Fibroblast of villous mesenchyme (primary cell): ENCODE data around the gene LPCAT1. TPM values are rescaled to one million over a fixed set of nuclear protein-coding genes. Genes with fewer than 3 reads are reported as not detected.

Source experiments
- DNase-seq: peaks from one replicate; pipeline ENCODE4 v3.0.0-alpha.2; 2010; ENCODE audit warnings: low read depth
- H3K4me3 ChIP-seq: 2 replicates; pipeline ENCODE4 v1.5.1; 2011; ENCODE audit warnings: low read depth, mild to moderate bottlenecking, low read length
- CTCF ChIP-seq: IDR thresholded peaks from 2 replicates; pipeline ENCODE4 v1.5.1; 2012; ENCODE audit warnings: low read depth, mild to moderate bottlenecking, low read length; ENCODE audit not compliant: insufficient read depth
- total RNA-seq: library from RNA; depleted of rRNA; stranded (reverse); fragments of >200 nt; gene quantifications from 2 replicates; pipeline ENCODE4 v1.2.3, GENCODE V29; 2012

Gene LPCAT1
- total RNA-seq, 1 donor = 57.4 TPM

- no peak for TF ChIP-seq CTCF
- peak; percentile 69 for DNase-seq
- H3K4me3 ChIP-seq = no peak overlapping the region
Observed at GRCh38 chr5:1488882-1489680, 34.7 kb downstream of the LPCAT1 start.

GRCh38 chr5:1487079-1487764 lies 36.5 kb downstream of the LPCAT1 start:
- TF ChIP-seq CTCF = no peak
- no peak for DNase-seq

GRCh38 chr5:1486271-1486670 lies 37.5 kb downstream of the LPCAT1 start:
- TF ChIP-seq CTCF = no peak
- DNase-seq = no peak
- no peak overlapping the region for H3K4me3 ChIP-seq

More at GRCh38 chr5:1487079-1487764, 36.5 kb downstream of the LPCAT1 start:
- no peak overlapping the region for H3K4me3 ChIP-seq

GRCh38 chr5:1485579-1486118 lies 38.1 kb downstream of the LPCAT1 start:
- DNase-seq = no peak
- H3K4me3 ChIP-seq = no peak overlapping the region
- TF ChIP-seq CTCF = no peak

GRCh38 chr5:1484730-1485578 lies 38.8 kb downstream of the LPCAT1 start:
- no peak for DNase-seq
- H3K4me3 ChIP-seq = no peak overlapping the region
- no peak for TF ChIP-seq CTCF
